ENCODE measurements around the gene ADH7.
"Not testable (repeated sequence)": the region's sequence is repeated elsewhere in the genome, so short reads cannot be mapped to it uniquely, and the experiment has no call there.

The ADH7 gene

DNA sequence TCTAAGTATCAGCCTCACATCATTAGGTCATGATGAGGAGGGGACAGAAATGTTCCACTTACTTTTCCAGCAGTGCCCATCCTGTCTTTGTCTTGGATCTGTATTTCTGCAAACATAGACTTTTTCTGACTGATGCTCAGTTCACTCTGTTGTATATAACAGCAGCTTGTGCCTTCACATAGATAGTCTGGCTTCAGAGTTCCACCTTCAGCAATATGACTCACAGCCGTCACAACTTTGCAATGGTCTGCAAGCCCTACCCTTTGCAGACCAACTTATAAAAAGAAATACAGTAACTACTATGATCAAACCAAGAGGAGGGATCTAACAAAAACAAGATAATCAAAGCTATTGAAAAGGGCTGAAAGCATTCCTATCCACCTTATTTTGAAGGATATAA, at the start of gene ADH7:
Gene ADH7, minus strand, starts transcription at position 189 of the 400 bp plus-strand sequence. Its CDS starts 109 bp downstream, at position 80.
- no peak for DNase-seq

DNA sequence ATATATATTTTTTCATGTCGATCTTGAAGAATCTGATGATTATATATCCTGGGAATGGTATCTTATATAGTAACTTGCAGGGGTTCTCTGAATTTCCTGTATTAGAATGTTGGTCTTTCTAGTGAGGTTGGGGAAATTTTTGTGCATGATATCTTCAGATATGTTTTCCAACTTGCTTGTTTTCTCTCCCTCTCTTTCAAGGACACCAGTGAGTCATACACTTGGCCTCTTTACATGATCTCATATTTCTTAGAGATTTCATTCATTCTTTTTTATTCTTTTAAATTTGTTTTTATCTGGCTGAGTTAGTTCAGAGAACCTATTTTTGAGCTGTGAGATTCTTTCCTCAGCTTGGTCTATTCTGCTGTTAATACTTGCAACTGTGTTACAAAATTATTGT, 48.5 kb upstream of the ADH7 start:
- DNase-seq = no peak

- DNase-seq = no peak
Measured at GRCh38 chr4:99473131-99473530, 38.0 kb upstream of the ADH7 start.

GRCh38 chr4:99471896-99472295, 36.8 kb upstream of the ADH7 start:
- DNase-seq = no peak

GRCh38 chr4:99471349-99471748, 36.2 kb upstream of the ADH7 start:
- DNase-seq = no peak

GRCh38 chr4:99468889-99469288, 33.7 kb upstream of the ADH7 start:
- no peak for DNase-seq

DNA sequence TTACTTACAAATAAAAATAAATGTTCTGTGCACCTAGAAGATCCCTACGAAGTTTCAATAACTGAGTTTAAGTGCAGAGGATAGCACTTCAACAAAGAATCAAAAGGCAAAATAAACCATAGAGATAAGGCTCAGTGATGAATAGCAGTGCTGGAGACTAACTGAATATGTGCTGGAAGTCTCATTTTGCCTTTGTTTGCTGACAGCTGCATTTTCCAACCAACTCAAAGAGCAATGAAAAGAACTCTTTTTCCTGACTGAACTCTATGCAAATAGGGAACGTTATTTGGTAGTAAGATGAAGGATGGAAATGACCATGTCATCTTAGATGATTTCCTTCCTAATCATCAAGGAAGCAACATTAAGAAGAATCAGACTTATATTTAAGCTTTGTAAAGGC, 32.7 kb upstream of the ADH7 start:
- DNase-seq = no peak

GRCh38 chr4:99463566-99463965, 28.4 kb upstream of the ADH7 start:
- no peak for DNase-seq

GRCh38 chr4:99462875-99463464, 27.8 kb upstream of the ADH7 start:
- peak; percentile 23 for DNase-seq

DNA sequence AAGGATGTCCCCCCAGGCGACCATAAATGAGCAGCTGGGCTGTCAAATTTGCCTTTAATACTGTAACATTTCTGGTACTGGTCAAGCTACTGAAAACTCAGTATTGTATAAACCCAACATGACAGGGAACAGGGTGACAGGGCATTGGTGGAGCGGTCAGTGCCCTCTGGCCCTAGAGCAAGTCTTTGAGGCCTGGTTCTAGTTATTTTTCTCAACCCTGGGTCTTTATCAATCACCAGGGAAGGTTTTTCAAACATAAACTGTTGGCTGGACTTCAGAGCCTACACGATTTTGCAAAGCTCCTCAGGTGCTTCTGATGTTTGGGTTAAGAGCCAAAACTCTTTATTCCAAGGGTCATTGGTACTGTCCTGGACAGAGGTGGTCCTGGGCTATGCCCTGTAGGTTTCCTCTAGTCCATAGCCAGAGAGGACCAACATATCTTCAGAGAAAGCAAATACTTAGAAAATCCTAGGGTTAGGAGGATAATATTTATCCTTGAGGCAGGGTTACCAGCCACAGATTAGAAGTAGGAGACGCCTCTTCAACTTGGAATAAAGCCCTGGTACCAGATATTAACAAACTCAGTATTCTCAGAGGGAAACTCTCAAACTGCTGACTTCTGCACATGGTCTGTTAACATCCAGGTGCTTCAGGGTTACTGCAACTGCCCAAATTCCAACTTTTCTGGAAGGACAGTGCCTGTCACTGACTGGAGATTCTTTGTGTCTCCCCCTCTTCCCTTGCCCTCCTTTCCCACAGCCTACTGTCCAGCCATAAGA, 26.7 kb upstream of the ADH7 start:
- no peak for DNase-seq

GRCh38 chr4:99459546-99460042, 24.5 kb upstream of the ADH7 start:
- DNase-seq = no peak

DNA sequence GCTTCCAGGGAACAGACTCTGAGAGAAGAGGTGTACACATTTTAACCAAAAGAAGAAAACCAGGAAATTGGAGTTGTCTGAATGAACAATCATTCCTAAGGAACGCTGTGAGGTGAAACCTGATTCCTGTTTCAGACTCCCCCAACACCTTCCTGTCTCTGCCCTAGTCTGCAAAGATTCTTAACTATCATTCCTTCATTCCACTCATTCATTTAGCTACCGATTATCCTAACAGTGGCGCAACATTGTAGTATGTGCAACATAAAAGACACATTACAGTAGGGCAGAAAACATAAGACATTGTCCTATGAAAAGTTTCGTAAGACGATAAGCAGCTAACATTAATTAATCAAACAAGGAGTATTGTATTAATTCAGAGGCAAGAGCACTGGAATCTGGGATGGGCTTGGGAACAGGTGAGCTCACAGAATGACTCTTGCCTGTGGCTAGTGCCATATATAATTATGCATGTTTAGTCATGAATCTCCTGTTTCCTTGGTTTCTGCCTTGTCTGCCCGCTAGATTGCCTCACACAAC, 23.8 kb upstream of the ADH7 start:
- no peak for DNase-seq

GRCh38 chr4:99457676-99458075, 22.5 kb upstream of the ADH7 start:
- DNase-seq = no peak

- no peak for DNase-seq
Measured at GRCh38 chr4:99457270-99457669, 22.1 kb upstream of the ADH7 start.

DNA sequence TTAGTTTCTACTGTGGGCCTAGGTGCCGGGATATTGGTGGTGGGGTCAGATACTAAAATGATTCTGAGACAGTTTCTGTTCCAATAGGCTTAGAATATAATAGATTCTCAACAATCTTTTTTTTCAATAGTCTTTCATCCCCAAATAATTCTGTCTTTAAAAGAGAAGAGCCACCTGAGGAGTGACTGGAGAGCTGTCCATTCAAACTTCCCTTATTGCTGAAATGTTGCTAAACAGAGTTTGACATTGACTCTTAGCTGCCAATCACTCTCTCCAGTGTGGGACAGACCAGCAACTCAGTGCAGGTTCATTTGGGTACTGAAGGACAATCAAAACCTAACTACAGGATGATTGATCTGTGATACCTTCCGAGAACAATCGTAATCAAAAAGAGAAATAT, 12.4 kb upstream of the ADH7 start:
- no peak for DNase-seq

GRCh38 chr4:99447079-99447478, 11.9 kb upstream of the ADH7 start:
- DNase-seq = peak in 1 of 2 donors; percentile 3

DNA sequence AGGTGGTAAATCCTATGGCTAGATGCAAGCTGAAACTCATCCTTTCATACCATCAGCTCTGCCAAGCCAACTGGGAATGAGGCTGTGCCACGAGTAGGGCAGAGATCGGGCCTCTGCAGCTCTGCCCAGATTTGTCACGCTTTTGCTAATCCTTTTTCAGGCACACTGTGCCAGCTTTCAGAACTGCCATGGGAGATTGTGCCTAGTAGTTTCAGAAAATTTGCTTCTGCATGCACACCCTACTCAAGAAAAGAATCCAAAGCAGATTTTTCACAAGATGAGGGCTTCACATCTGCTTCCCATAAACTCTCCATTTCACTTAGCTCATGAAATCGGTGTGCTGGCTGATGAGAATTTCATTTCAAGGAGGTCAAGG, 3.3 kb upstream of the ADH7 start:
- DNase-seq = no peak

DNA sequence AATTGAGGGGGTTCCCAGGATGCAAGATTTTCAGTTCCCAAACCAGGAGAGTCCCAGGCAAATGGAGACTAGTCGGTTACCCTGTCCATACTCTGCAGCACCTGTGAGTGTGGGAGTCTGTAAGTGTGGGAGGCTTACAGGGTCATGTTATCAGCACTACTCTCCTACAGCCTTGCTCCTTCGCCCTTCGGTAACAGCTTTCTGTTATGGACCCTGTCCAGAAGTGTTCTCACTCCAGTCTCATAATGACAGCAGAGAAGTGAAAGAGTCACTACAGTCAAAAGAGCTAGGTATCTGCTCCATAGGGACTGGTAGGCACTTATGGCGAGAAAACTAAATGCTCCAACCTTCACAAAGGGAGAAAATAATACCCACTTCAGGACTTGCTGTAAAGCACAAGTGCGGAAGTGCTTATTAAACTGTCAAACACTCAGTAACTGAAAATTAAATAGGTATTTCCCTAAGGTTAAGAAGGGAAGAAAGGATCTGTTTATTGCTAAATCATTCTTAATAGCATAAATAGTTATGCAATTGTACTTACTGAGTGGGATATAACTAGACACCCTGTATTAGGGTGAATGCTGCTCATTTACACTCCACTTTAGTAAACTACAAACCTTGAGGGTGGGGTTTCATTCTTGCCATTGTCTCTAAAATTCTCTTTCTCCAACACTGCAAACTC, 2.7 kb upstream of the ADH7 start:
- no peak for DNase-seq

GRCh38 chr4:99436976-99437722, 2.0 kb upstream of the ADH7 start:
- no peak for DNase-seq

DNA sequence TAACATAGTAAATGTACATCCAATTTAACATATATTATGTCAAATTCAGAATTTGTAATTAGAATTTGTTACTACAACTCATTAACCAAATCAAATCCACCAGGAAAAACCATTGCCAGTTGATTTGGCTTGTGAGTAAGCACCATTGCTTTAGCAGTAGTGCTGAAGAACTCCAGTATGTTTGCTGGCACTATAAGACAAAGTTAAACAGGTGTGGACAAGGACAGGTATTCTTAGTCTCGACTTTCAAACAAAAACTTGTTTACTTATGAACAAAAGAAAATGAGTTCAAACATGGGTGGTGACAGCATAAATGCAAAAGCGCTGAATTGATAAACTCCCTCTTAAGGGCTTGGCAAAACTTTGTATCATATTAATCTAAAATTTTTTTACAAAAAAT, 1.3 kb upstream of the ADH7 start:
- no peak for DNase-seq

- no peak for DNase-seq
Measured at GRCh38 chr4:99430106-99430505, 5.0 kb downstream of the ADH7 start.

DNA sequence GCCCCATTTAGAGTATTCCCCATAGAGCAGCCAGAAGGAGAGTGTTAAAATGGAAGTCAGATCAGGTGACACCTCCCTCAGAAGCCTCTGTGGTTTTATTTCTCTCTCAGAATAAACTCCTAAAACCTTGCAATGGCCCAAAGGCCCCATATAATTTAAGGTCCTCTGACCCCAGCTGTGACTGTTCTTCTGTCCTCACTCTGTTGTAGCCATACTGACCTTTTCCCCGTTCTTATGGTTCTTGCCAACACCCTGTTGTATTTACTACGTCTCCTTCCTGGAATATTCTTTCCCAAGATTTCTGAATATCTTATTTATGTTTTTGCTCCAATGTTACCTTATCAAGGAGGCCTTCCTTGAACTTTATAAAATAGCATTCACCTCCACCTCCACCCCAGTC, 18.0 kb downstream of the ADH7 start:
- no peak for DNase-seq

DNA sequence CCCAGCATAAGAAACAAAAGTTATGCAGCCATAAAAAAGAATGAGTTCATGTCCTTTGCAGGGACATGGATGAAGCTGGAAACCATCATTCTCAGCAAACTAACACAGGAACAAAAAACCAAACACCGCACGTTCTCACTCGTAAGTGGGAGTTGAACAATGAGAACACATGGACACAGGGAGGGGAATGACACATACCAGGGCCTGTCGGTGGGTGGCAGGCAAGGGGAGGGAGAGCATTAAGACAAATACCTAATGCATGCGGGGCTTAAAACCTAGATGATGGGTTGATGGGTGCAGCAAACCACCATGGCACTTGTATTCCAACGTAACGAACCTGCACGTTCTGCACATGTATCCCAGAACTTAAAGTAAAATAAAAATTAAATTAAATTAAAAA, 19.4 kb downstream of the ADH7 start:
- DNase-seq = not testable (repeated sequence)
